Measurements from ENCODE around the gene STAT4.

GRCh38 chr2:191008286-191008685 is 142.5 kb downstream of the STAT4 start:
- no peak for TF ChIP-seq EZH2phosphoT487 (conservative IDR thresholded peaks at IDR 0.05; ENCODE audit: low read length)
- TF ChIP-seq CTCF (IDR thresholded peaks at IDR 0.05; ENCODE audit: insufficient read depth, low read length, poor library complexity, severe bottlenecking), result no peak
